OCI-LY3 (cell line): Measurements from ENCODE around the gene TRIM26.

ENCODE experiments used
- H2AFZ ChIP-seq: fragments of 200-600, 300-600 bp; shearing (Covaris generic); 2 replicates; pipeline ENCODE4 v1.6.0; 2014; ENCODE audit warnings: antibody characterized with exemption, low read depth, low read length
- H3K27ac ChIP-seq: fragments of 200-600, 300-600 bp; sonication (generic); 2 replicates; pipeline ENCODE4 v1.5.1; 2014; ENCODE audit warnings: mild to moderate bottlenecking, low read length, moderate library complexity, mixed read lengths
- H3K27me3 ChIP-seq: fragments of 200-600, 300-600 bp; sonication (generic); 2 replicates; pipeline ENCODE4 v1.6.1; 2014; ENCODE audit warnings: low read depth, low read length, mixed read lengths
- H3K36me3 ChIP-seq: fragments of 200-600, 300-600 bp; sonication (generic); replicated peaks from 2 replicates; pipeline ENCODE3; 2014; ENCODE audit warnings: low read depth, low read length, mixed read lengths
- H3K4me1 ChIP-seq: fragments of 300-600, 200-600 bp; sonication (generic); 2 replicates; pipeline ENCODE4 v1.6.1; 2014; ENCODE audit warnings: low read length, mixed read lengths
- H3K4me2 ChIP-seq: fragments of 200-600, 300-600 bp; sonication (generic); 2 replicates; pipeline ENCODE4 v1.6.1; 2014; ENCODE audit warnings: low read length, mixed read lengths
- H3K4me3 ChIP-seq: fragments of 300-600, 200-600 bp; sonication (generic); 2 replicates; pipeline ENCODE4 v1.5.1; 2014; ENCODE audit warnings: antibody characterized with exemption, mild to moderate bottlenecking, low read length, moderate library complexity
- H3K79me2 ChIP-seq: fragments of 300-600, 200-600 bp; shearing (Covaris generic); 2 replicates; pipeline ENCODE4 v1.6.1; 2014; ENCODE audit warnings: mild to moderate bottlenecking, low read length, mixed read lengths
- H3K9ac ChIP-seq: fragments of 300-600, 200-600 bp; shearing (Covaris generic); 2 replicates; pipeline ENCODE4 v1.6.0; 2014; ENCODE audit warnings: mild to moderate bottlenecking, low read length, moderate library complexity
- H3K9me3 ChIP-seq: fragments of 200-600, 300-600 bp; shearing (Covaris generic); 2 replicates; pipeline ENCODE4 v1.6.1; 2014; ENCODE audit warnings: low read length, mixed read lengths; ENCODE audit not compliant: insufficient read depth
- H4K20me1 ChIP-seq: fragments of 200-600, 300-600 bp; sonication (generic); 2 replicates; pipeline ENCODE4 v1.6.1; 2016; ENCODE audit warnings: low read length, mixed read lengths; ENCODE audit not compliant: insufficient read depth
- CTCF ChIP-seq: fragments of 200-600, 300-600 bp; sonication (generic); IDR thresholded peaks from 2 replicates; pipeline ENCODE4 v1.5.1; 2014; ENCODE audit warnings: antibody characterized with exemption, low read length, low read depth
- EZH2phosphoT487 ChIP-seq: fragments of 200-600 bp; shearing (Covaris generic); IDR thresholded peaks from 2 replicates; pipeline ENCODE4 v1.6.1; 2018; ENCODE audit warnings: antibody characterized with exemption, mixed run types, low read depth

Gene TRIM26

GRCh38 chr6:30135757-30136156 is 77.4 kb downstream of the TRIM26 start, which contains the start of gene TRIM40:
TSS of gene TRIM40 (plus strand) at chr6:30136140. CDS start at chr6:30137037, 897 bp downstream.
- Histone ChIP-seq H3K9me3 (no peaks in the 10 kb centered on the region), H3K9ac (no peak within 1 kb of the TSS), H3K36me3 (no peaks in the 10 kb centered on the region), H3K4me1 (peaks cover 13% of the 10 kb centered on the region), H3K27me3 (peaks cover 30% of the 10 kb centered on the region), H3K79me2 (no peaks in the 10 kb centered on the region), H2AFZ (no peak within 1 kb of the TSS), H3K4me3 (no peak within 1 kb of the TSS), H3K27ac (no peak within 1 kb of the TSS), H4K20me1 (no peaks in the 10 kb centered on the region), H3K4me2 (no peak within 1 kb of the TSS)
- TF ChIP-seq CTCF, result no peak
- TF ChIP-seq EZH2phosphoT487, result no peak

- no peaks in the 10 kb centered on the region for H4K20me1 ChIP-seq
- TF ChIP-seq CTCF (no peak), EZH2phosphoT487 (no peak)
- H3K4me3 ChIP-seq, result no peak overlapping the region
- peaks cover 30% of the 10 kb centered on the region for H3K27me3 ChIP-seq
- no peaks in the 10 kb centered on the region for H3K36me3 ChIP-seq
- no peaks in the 10 kb centered on the region for H3K79me2 ChIP-seq
- no peak overlapping the region for H3K27ac ChIP-seq
- no peak overlapping the region for H3K4me2 ChIP-seq
- H3K9ac ChIP-seq, result no peak overlapping the region
- no peaks in the 10 kb centered on the region for H3K9me3 ChIP-seq
- no peak overlapping the region for H2AFZ ChIP-seq
- H3K4me1 ChIP-seq, result peaks cover 19% of the 10 kb centered on the region
Measured at GRCh38 chr6:30135147-30135546, 78.1 kb downstream of the TRIM26 start.
